ENCODE results near the gene CDC37L1. TPM values are rescaled to one million over a fixed set of nuclear protein-coding genes. Genes with fewer than 3 reads are reported as not detected.
A peak's percentile ranks its signal among the peaks of the same experiment; 100 is the strongest.

CDC37L1 gene
- total and polyA plus RNA-seq, 2 of the 8 experiments (the other 6 are each of a cell fraction or from before 2014, with no cell fraction given) = 4.6 to 23.8 TPM

DNA sequence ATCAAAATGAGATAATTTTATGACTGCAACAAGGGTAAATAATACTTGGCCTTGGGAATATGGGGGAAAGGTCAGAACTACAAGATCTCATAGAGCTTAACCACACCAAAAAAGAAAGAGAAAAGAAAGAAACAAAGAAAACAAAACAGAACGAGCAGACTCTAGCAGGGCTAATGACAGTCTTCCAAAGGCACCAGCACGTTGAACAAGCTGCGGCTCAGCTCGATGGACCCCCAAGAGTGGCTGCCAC, 60.9 kb downstream of the CDC37L1 start:
- DNase-seq (ENCODE audit: low read depth in 1 of 2, low spot score in 2 of 2) (no peak), FAIRE-seq (no peak)
- CTCF ChIA-PET (ENCODE audit: partially characterized antibody) = interaction anchor here (0.6 to 2.1 kb wide), 13 partner anchors 9 to 460 kb away, joined by 3 to 10 read pairs (median 4); partner anchors contain the start of genes JAK2, PLPP6 and SPATA6L
- Histone ChIP-seq H3K4me3 (ENCODE audit: extremely low read depth in 1 of 4, insufficient read depth in 2 of 4, low read depth in 3 of 4, low read length in 4 of 4) (peak overlapping the region; percentile 58 to 87 (median 76)), H3K4me1 (replicated peaks in 1 of 4; ENCODE audit: control insufficient read depth in 3 of 4, insufficient read depth in 4 of 4, low read length in 3 of 4) (peaks cover 0 to 3% (median 0%) of the 10 kb centered on the region in 4 experiments; a peak in 4 of 7 replicates), H3K56ac (replicated peaks; ENCODE audit: insufficient read length, low read depth, low read length) (no peak overlapping the region), H2AK5ac (ENCODE audit: low read depth, low read length) (no peak overlapping the region), H3K18ac (ENCODE audit: extremely low read depth, low read length) (no peak overlapping the region; the same call in 1 of the 2 replicates), H3K27ac (ENCODE audit: low read depth, low read length) (no peak overlapping the region), H3K9ac (replicated peaks in 1 of 4; ENCODE audit: extremely low read depth in 1 of 4, low read depth in 3 of 4, low read length in 3 of 4) (peak overlapping the region; percentile 52 to 70 (median 62); a peak in 4 of 7 replicates), H3K4ac (replicated peaks; ENCODE audit: insufficient read length, low read depth, low read length) (no peak overlapping the region), H4K20me1 (replicated peaks in 1 of 2; ENCODE audit: control insufficient read depth in 1 of 2, insufficient read depth in 2 of 2, low read length in 2 of 2) (peaks cover 0 to 1% of the 10 kb centered on the region in 2 experiments), H4K8ac (ENCODE audit: extremely low read depth, insufficient read depth, low read length) (no peak overlapping the region), H4K91ac (replicated peaks; ENCODE audit: insufficient read length, low read length) (no peak overlapping the region), H3K14ac (ENCODE audit: insufficient read length) (no peak overlapping the region), H3K27me3 (replicated peaks in 1 of 4; ENCODE audit: control insufficient read depth in 3 of 4, extremely low read depth in 1 of 4, insufficient read depth in 3 of 4, low read length in 3 of 4) (no peaks in the 10 kb centered on the region), H3K9me3 (ENCODE audit: insufficient read depth in 2 of 2, low read depth in 1 of 2, low read length in 1 of 2) (no peaks in the 10 kb centered on the region), H2BK12ac (ENCODE audit: low read depth, low read length) (no peak overlapping the region), H2BK20ac (ENCODE audit: low read length) (no peak overlapping the region), H3K36me3 (ENCODE audit: control insufficient read depth in 2 of 4, insufficient read depth in 4 of 4, low read length in 3 of 4) (no peaks in the 10 kb centered on the region), H4K5ac (ENCODE audit: insufficient read length, low read depth, low read length) (no peak overlapping the region), H2BK15ac (ENCODE audit: low read length) (no peak overlapping the region), H3K79me2 (ENCODE audit: control insufficient read depth in 1 of 2, insufficient read depth in 2 of 2, low read length in 2 of 2) (peaks cover 0 to 24% of the 10 kb centered on the region in 2 experiments; a peak in 2 of 4 replicates), H2AFZ (ENCODE audit: low read length) (0 out of 2 replicates have a peak overlapping the region, but pooled peaks have one; percentile 15), H3K4me2 (ENCODE audit: insufficient read depth in 1 of 2, low read depth in 2 of 2, low read length in 2 of 2) (peak overlapping the region; percentile 69 to 75), H3K23me2 (ENCODE audit: low read depth, low read length) (peaks cover 8% of the 10 kb centered on the region; the same call in 1 of the 2 replicates), H2BK5ac (ENCODE audit: low read depth, low read length) (no peak overlapping the region), H3K79me1 (ENCODE audit: low read depth, low read length) (no peaks in the 10 kb centered on the region; the same call in 1 of the 2 replicates), H2BK120ac (replicated peaks; ENCODE audit: low read depth, low read length) (no peak overlapping the region), H3K23ac (ENCODE audit: insufficient read length) (no peak overlapping the region)
- WGBS, 2 experiments (ENCODE audit: extremely low coverage in 1 of 2, insufficient coverage in 1 of 2, insufficient read length in 1 of 2, insufficient replicate concordance in 2 of 2, low coverage in 1 of 2, low lambda C conversion rate in 2 of 2, missing lambda C conversion rate in 1 of 2) = 0% methylated on average over 4 of the region's 4 CpGs; no CpG with 5 or more reads in 1 of the 2 experiments
- POLR2A ChIA-PET (ENCODE audit: partially characterized antibody) = interaction anchor here (0.8 to 2.8 kb wide), 7 partner anchors 10 to 78 kb away, joined by 3 to 14 read pairs (median 5); partner anchors contain the start of genes PLPP6, RCL1 and SPATA6L
- no peak for TF ChIP-seq ATF3 (IDR thresholded peaks at IDR 0.05; ENCODE audit: insufficient read depth, low read depth, low read length)
- TF ChIP-seq, protein P1, sequence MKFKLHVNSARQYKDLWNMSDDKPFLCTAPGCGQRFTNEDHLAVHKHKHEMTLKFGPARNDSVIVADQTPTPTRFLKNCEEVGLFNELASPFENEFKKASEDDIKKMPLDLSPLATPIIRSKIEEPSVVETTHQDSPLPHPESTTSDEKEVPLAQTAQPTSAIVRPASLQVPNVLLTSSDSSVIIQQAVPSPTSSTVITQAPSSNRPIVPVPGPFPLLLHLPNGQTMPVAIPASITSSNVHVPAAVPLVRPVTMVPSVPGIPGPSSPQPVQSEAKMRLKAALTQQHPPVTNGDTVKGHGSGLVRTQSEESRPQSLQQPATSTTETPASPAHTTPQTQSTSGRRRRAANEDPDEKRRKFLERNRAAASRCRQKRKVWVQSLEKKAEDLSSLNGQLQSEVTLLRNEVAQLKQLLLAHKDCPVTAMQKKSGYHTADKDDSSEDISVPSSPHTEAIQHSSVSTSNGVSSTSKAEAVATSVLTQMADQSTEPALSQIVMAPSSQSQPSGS (IDR thresholded peaks at IDR 0.05; ENCODE audit: low read length) = no peak
- TF ChIP-seq PHF8 (conservative IDR thresholded peaks at IDR 0.05; ENCODE audit: low read depth, low read length) = no peak
- TF ChIP-seq JUND (IDR thresholded peaks at IDR 0.05; ENCODE audit: low read length) = no peak
- no peak for TF ChIP-seq BRCA1 (IDR thresholded peaks at IDR 0.05; ENCODE audit: low read depth, low read length)
